HEK293T (cell line): ENCODE measurements around the gene CORO2B.

ENCODE experiments used
- CTCF ChIA-PET: fragments of 350-600 bp; formaldehyde crosslinking; extraction: SDS; loops from one replicate; lab custom pipeline; 2021; ENCODE audit warnings: antibody characterized with exemption, inconsistent platforms; lab: Yijun Ruan, JAX
- POLR2A ChIA-PET: fragments of 350-600 bp; formaldehyde crosslinking; extraction: SDS; loops from one replicate; lab custom pipeline; 2020; ENCODE audit warnings: antibody characterized with exemption, inconsistent platforms; lab: Yijun Ruan, JAX
- DNase-seq: peaks from one replicate; pipeline ENCODE4 v3.0.0; 2012; ENCODE audit warnings: mixed read lengths; ENCODE audit errors: extremely low spot score
- ARNT ChIP-seq: fragments of 450-650 bp; IDR thresholded peaks from 2 replicates; pipeline ENCODE4 v1.6.1; 2017; ENCODE audit warnings: mild to moderate bottlenecking
- BHLHE40 ChIP-seq: fragments of 450-650 bp; IDR thresholded peaks from 2 replicates; pipeline ENCODE4 v1.6.1; 2016; ENCODE audit warnings: mild to moderate bottlenecking, moderate library complexity, borderline replicate concordance
- CTBP1 ChIP-seq: fragments of 450-650 bp; IDR thresholded peaks from 2 replicates; pipeline ENCODE4 v1.6.1; 2016; ENCODE audit warnings: borderline replicate concordance
- ELF4 ChIP-seq: fragments of 450-650 bp; IDR thresholded peaks from 2 replicates; pipeline ENCODE4 v1.6.1; 2017; ENCODE audit warnings: antibody characterized with exemption
- FOXA1 ChIP-seq: fragments of 450-650 bp; IDR thresholded peaks from 2 replicates; pipeline ENCODE4 v1.6.1; 2016; ENCODE audit warnings: mild to moderate bottlenecking
- FOXK2 ChIP-seq: fragments of 450-650 bp; IDR thresholded peaks from 2 replicates; pipeline ENCODE4 v1.6.1; 2016; ENCODE audit warnings: mild to moderate bottlenecking
- FOXM1 ChIP-seq: fragments of 450-650 bp; IDR thresholded peaks from 2 replicates; pipeline ENCODE4 v1.6.1; 2017; ENCODE audit warnings: mild to moderate bottlenecking, borderline replicate concordance
- HDGF ChIP-seq: fragments of 450-650 bp; IDR thresholded peaks from 2 replicates; pipeline ENCODE4 v1.6.1; 2017; ENCODE audit warnings: antibody characterized with exemption, borderline replicate concordance
- L3MBTL2 ChIP-seq: fragments of 450-650 bp; conservative IDR thresholded peaks from 2 replicates; pipeline ENCODE4 v1.6.1; 2016; ENCODE audit warnings: mild to moderate bottlenecking
- LEF1 ChIP-seq: fragments of 450-650 bp; IDR thresholded peaks from 2 replicates; pipeline ENCODE4 v1.6.1; 2017; ENCODE audit warnings: mild to moderate bottlenecking, borderline replicate concordance
- NFRKB ChIP-seq: fragments of 450-650 bp; IDR thresholded peaks from 2 replicates; pipeline ENCODE4 v1.6.1; 2016; ENCODE audit warnings: mild to moderate bottlenecking, moderate library complexity
- SP1 ChIP-seq: fragments of 450-650 bp; IDR thresholded peaks from 2 replicates; pipeline ENCODE4 v1.6.1; 2017
- SUZ12 ChIP-seq: fragments of 450-650 bp; IDR thresholded peaks from 2 replicates; pipeline ENCODE4 v1.6.1; 2016; ENCODE audit warnings: mild to moderate bottlenecking
- TARDBP ChIP-seq: fragments of 450-650 bp; IDR thresholded peaks from 2 replicates; pipeline ENCODE4 v1.6.1; 2016
- ZNF384 ChIP-seq: fragments of 450-650 bp; IDR thresholded peaks from 2 replicates; pipeline ENCODE4 v1.6.1; 2016
- TF ChIP-seq, protein P1 (sequence below): fragments of 450-650 bp; IDR thresholded peaks from 2 replicates; pipeline ENCODE4 v1.6.1; 2016

Gene CORO2B

GRCh38 chr15:68696414-68697363 lies 117.9 kb downstream of the CORO2B start:
- CTCF ChIA-PET, result no interaction called here
- POLR2A ChIA-PET, result no interaction called here
- TF ChIP-seq BHLHE40, result no peak
- TF ChIP-seq ZNF384, result peak; percentile 77

DNA sequence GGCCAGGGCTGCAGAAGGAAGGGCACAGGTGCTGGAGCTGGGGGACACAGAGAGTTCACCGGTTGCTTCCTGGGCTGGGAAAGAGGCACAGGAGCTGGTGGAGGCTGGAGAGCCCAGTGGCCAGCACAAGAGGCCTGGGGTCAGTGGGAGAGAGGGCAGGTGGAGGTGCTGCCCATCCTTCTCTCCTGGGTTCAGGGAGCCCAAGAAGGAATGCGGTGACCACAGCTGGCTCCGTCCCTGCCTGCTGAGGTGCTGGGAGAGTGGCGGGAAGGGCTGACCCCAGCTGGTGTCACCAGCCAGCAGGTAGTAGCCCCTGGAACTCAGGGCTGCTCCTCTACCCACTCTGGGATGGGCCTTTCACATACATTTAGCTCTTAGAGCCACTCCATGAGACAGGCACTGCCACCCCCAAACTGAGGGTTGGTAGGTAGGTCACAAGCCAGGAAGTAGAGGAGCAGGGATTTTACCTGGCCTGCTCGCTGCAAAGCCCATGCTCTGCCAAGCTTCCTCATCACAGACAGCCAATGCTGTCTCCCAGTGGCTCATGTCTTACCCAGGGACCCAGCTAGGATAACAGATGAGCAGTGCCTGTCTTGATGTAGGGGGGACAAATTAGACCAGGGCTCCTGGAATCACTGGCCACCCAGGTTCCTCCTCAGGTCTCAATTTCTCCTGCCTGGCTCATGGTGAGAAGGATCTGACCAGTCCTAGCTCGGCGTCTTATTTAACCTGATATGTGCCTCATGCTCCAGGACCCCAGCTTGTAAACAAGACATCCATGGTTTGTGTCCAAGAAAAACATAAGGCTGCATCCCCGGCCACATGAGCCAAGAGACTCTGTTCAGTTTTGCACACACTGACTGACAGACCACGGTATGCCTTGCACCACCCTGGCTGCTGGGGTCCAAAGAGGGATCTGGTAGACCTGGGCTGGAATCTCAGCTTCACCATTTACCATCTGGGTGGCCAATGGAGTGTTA lies 119.2 kb downstream of the CORO2B start:
- DNase-seq, result no peak
- ChIA-PET POLR2A (no interaction called here), CTCF (interaction anchor here (1.0 kb wide), 1 partner anchor 24 kb away, joined by 4 read pairs; no protein-coding TSS in a partner anchor)
- no peak for TF ChIP-seq ZNF384
- TF ChIP-seq, protein P1, sequence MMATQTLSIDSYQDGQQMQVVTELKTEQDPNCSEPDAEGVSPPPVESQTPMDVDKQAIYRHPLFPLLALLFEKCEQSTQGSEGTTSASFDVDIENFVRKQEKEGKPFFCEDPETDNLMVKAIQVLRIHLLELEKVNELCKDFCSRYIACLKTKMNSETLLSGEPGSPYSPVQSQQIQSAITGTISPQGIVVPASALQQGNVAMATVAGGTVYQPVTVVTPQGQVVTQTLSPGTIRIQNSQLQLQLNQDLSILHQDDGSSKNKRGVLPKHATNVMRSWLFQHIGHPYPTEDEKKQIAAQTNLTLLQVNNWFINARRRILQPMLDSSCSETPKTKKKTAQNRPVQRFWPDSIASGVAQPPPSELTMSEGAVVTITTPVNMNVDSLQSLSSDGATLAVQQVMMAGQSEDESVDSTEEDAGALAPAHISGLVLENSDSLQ, result no peak

More at GRCh38 chr15:68696414-68697363, 117.9 kb downstream of the CORO2B start:
- no peak for DNase-seq

DNA sequence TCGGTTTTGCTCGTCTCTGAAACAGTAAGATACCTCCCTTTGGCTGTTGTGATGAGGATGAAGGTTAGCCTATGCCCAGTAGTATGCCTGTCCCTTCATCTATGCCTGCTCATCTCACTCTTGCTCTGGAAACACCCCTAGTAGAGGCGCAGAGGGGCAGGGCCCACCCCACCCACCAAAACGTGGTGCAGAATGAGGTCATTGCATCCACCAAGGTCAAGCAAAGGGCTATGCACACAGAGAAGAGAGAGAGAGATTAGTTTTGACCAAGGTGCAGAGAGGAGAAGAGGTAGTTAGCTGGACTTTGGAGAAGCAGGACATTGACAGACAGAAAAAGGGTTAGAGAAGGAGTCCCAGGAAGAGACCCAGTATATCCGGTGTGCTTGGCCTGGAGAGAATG lies 119.9 kb downstream of the CORO2B start:
- no peak for TF ChIP-seq SP1
- TF ChIP-seq L3MBTL2, result no peak
- no peak for TF ChIP-seq ELF4
- no peak for TF ChIP-seq NFRKB
- TF ChIP-seq SUZ12, result no peak
- TF ChIP-seq LEF1, result no peak
- no peak for TF ChIP-seq ZNF384
- TF ChIP-seq FOXK2, result no peak
- no peak for TF ChIP-seq CTBP1
- TF ChIP-seq FOXA1, result no peak
- TF ChIP-seq BHLHE40, result no peak
- TF ChIP-seq, protein P1, result no peak
- TF ChIP-seq FOXM1, result no peak
- TF ChIP-seq HDGF, result no peak
- no peak for TF ChIP-seq ARNT
- TF ChIP-seq TARDBP, result no peak
- CTCF ChIA-PET, result no interaction called here
- no peak for DNase-seq
- POLR2A ChIA-PET, result no interaction called here

DNA sequence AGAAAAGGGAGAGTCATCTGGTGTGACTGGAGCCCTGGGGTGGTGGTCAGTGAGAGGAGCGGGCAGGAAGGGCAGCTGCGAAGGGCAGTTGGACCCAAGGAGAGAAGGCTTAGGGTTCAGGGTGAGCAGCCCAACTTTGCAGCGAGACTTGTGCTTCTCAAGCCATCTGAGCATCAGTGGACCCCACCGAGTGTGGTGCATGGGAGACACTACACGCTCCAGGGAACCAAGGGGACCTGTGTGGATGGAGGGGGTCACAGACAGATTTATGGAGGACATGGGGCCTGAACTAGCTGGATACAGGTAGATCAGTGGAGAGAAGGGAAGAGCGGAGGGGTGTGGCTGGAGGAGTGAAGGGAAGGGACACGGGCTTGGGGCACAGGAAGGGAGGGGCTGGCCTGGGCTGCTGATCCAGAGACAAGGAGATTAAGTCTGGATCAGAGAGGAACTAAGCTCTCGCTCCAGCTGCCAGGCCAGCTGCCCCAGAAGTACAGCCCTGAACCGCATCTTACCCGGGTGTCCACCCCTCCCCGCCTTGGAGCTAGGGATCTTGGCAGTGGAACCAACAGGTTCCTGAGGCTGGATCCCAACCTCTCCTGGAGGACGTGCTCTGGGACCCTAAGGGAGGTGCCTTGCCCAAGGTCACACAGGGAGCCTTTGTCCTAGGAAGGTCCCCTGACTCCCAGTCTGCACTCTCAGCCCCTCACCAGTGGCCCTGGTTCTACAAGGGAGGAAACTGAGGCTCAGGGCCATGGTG lies 120.5 kb downstream of the CORO2B start:
- TF ChIP-seq FOXA1, result no peak
- ChIA-PET POLR2A (interaction anchor here (1.4 to 1.6 kb wide), 2 partner anchors 21 to 225 kb away, joined by 3 to 4 read pairs; no protein-coding TSS in a partner anchor), CTCF (interaction anchor here (1.2 kb wide), 1 partner anchor 25 kb away, joined by 4 read pairs; no protein-coding TSS in a partner anchor)
- DNase-seq, result no peak

DNA sequence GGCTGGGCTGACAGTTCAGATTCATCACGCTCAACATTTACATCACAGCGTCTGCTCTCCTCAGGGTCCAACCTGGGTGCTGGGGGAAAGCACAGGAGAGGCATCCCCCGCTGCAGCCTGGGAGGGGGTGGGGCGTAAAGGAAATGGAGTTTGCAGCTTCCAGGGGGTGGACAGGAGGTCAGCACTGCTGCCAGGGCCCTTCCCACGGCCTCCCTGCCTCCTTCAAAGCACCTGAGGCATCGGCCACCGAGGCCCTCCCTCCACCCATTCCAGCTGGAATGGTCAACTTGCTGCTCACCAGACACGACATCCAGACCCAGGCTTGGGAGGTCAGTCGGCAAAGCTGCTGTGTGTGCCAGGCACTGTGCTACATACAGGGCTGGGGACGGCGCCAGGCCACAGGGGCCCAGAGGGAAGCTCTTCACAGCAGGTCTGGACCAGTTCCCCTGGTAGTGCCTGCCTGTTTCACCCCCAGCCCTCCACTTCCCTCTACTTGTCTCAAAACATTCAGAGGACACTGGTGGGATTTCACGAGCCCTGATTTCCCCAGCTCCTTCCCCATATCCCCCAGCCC lies 121.2 kb downstream of the CORO2B start:
- CTCF ChIA-PET, result interaction anchor here (0.9 to 1.3 kb wide), 5 partner anchors 23 to 225 kb away, joined by 3 to 5 read pairs (median 4); no protein-coding TSS in a partner anchor
- TF ChIP-seq SP1 (no peak), FOXA1 (no peak), ELF4 (no peak), LEF1 (no peak), SUZ12 (no peak)
- TF ChIP-seq, protein P1, result no peak
- DNase-seq, result no peak
- POLR2A ChIA-PET, result interaction anchor here (0.9 to 1.6 kb wide), 7 partner anchors 15 to 422 kb away, joined by 3 to 8 read pairs (median 3); partner anchors contain the start of gene FEM1B
